Mesothelial cell of epicardium (in vitro differentiated cells): ENCODE data around the gene BOD1. TPM values are rescaled to one million over a fixed set of nuclear protein-coding genes. Genes with fewer than 3 reads are reported as not detected.
"Not testable (repeated sequence)": the region's sequence is repeated elsewhere in the genome, so short reads cannot be mapped to it uniquely, and the experiment has no call there.

Source experiments
- DNase-seq, 2 experiments: peaks; one replicate each; pipeline ENCODE4 v3.0.0; 2021; ENCODE audit warnings: low spot score in 2 of 2; ENCODE audit not compliant: unreplicated experiment in 2 of 2
- H3K27ac Mint-ChIP-seq: 2 replicates; pipeline ENCODE4 v1.8.0; 2021; ENCODE audit warnings: mixed read lengths
- H3K27me3 Mint-ChIP-seq: 2 replicates; pipeline ENCODE4 v1.8.0; 2021; ENCODE audit warnings: low read depth, mixed read lengths
- H3K36me3 Mint-ChIP-seq: 2 replicates; pipeline ENCODE4 v1.8.0; 2021; ENCODE audit warnings: mixed read lengths
- H3K4me1 Mint-ChIP-seq: 2 replicates; pipeline ENCODE4 v1.8.0; 2021; ENCODE audit warnings: mixed read lengths
- H3K4me3 Mint-ChIP-seq: 2 replicates; pipeline ENCODE4 v1.8.0; 2021; ENCODE audit warnings: mild to moderate bottlenecking, moderate library complexity, mixed read lengths
- H3K9me3 Mint-ChIP-seq: 2 replicates; pipeline ENCODE4 v1.8.0; 2021; ENCODE audit warnings: mixed read lengths
- CTCF ChIP-seq: fragments of 200-600 bp; sonication (generic); IDR thresholded peaks from one replicate; pipeline ENCODE4 v1.5.0; 2021; ENCODE audit warnings: antibody characterized with exemption; ENCODE audit not compliant: unreplicated experiment
- total RNA-seq: library from RNA; stranded (reverse); gene quantifications from 3 replicates; pipeline ENCODE4 v1.2.1, GENCODE V29; 2021

BOD1 gene
- total RNA-seq, 1 donor from 2014 or later: 91.9 TPM

- no peak overlapping the region for H3K4me3 Mint-ChIP-seq
- H3K4me1 Mint-ChIP-seq: no peaks in the 10 kb centered on the region
These were observed 22.4 kb downstream of the BOD1 start for GRCh38 chr5:173594061-173594460.

GRCh38 chr5:173592050-173592669 is 24.3 kb downstream of the BOD1 start:
- peaks cover 33% of the 10 kb centered on the region for H3K36me3 Mint-ChIP-seq
- no peak overlapping the region for H3K27ac Mint-ChIP-seq
- peak; percentile 56 for TF ChIP-seq CTCF
- H3K4me1 Mint-ChIP-seq: no peaks in the 10 kb centered on the region
- no peak for DNase-seq
- no peaks in the 10 kb centered on the region for H3K27me3 Mint-ChIP-seq
- H3K4me3 Mint-ChIP-seq: no peak overlapping the region
- H3K9me3 Mint-ChIP-seq: peaks cover 44% of the 10 kb centered on the region

More at GRCh38 chr5:173594061-173594460, 22.4 kb downstream of the BOD1 start:
- Mint-ChIP-seq H3K27me3 (no peaks in the 10 kb centered on the region), H3K36me3 (peaks cover 29% of the 10 kb centered on the region), H3K9me3 (peaks cover 29% of the 10 kb centered on the region), H3K27ac (no peak overlapping the region)
- TF ChIP-seq CTCF: no peak
- no peak for DNase-seq

GRCh38 chr5:173591056-173591514 is 25.4 kb downstream of the BOD1 start:
- Mint-ChIP-seq H3K27me3 (no peaks in the 10 kb centered on the region), H3K9me3 (peaks cover 53% of the 10 kb centered on the region), H3K27ac (no peak overlapping the region), H3K36me3 (peaks cover 40% of the 10 kb centered on the region), H3K4me1 (no peaks in the 10 kb centered on the region), H3K4me3 (no peak overlapping the region)
- no peak for DNase-seq
- no peak for TF ChIP-seq CTCF

- H3K4me1 Mint-ChIP-seq: no peaks in the 10 kb centered on the region
- H3K27ac Mint-ChIP-seq: no peak overlapping the region
- H3K36me3 Mint-ChIP-seq: peaks cover 40% of the 10 kb centered on the region
- no peaks in the 10 kb centered on the region for H3K27me3 Mint-ChIP-seq
- DNase-seq: no peak
- TF ChIP-seq CTCF: no peak
- H3K9me3 Mint-ChIP-seq: peaks cover 53% of the 10 kb centered on the region
- no peak overlapping the region for H3K4me3 Mint-ChIP-seq
These were observed 25.9 kb downstream of the BOD1 start for GRCh38 chr5:173590436-173591055.

- not testable (repeated sequence) for DNase-seq, H3K27ac Mint-ChIP-seq, H3K4me3 Mint-ChIP-seq, H3K27me3 Mint-ChIP-seq
- H3K4me1 Mint-ChIP-seq: peaks cover 13% of the 10 kb centered on the region
- peaks cover 23% of the 10 kb centered on the region for H3K36me3 Mint-ChIP-seq
- peaks cover 34% of the 10 kb centered on the region for H3K9me3 Mint-ChIP-seq
These were observed 30.3 kb downstream of the BOD1 start for GRCh38 chr5:173586133-173586532.

GRCh38 chr5:173583346-173583745 is 33.1 kb downstream of the BOD1 start:
- TF ChIP-seq CTCF: no peak
- H3K4me3 Mint-ChIP-seq: no peak overlapping the region
- H3K27me3 Mint-ChIP-seq: no peaks in the 10 kb centered on the region
- H3K4me1 Mint-ChIP-seq: peaks cover 13% of the 10 kb centered on the region
- H3K9me3 Mint-ChIP-seq: peaks cover 33% of the 10 kb centered on the region
- DNase-seq: no peak
- peaks cover 18% of the 10 kb centered on the region for H3K36me3 Mint-ChIP-seq
- H3K27ac Mint-ChIP-seq: peak overlapping the region; percentile 25
